ENCODE results near the gene PRKG1.

Gene PRKG1

GRCh38 chr10:51935341-51935740 is 861.1 kb downstream of the PRKG1 start:
- TF ChIP-seq REST (IDR thresholded peaks at IDR 0.05; ENCODE audit: insufficient read depth in 1 of 2, low read depth in 2 of 2, low read length in 2 of 2) = no peak
- no peak for TF ChIP-seq SIN3A (IDR thresholded peaks at IDR 0.05; ENCODE audit: borderline replicate concordance, insufficient read depth, low read length)
- TF ChIP-seq FOXP2 (optimal IDR thresholded peaks at IDR 0.05; ENCODE audit: borderline replicate concordance, extremely low read depth, extremely low read length, insufficient read depth) = no peak
- no peak for TF ChIP-seq TAF1 (IDR thresholded peaks at IDR 0.05; ENCODE audit: borderline replicate concordance, insufficient read depth, low read length)
- no peak for TF ChIP-seq POLR2AphosphoS5 (IDR thresholded peaks at IDR 0.05; ENCODE audit: low read depth, low read length)

GRCh38 chr10:51937308-51938140 is 863.2 kb downstream of the PRKG1 start:
- TF ChIP-seq TAF1 (IDR thresholded peaks at IDR 0.05; ENCODE audit: borderline replicate concordance, insufficient read depth, low read length) (no peak), SIN3A (IDR thresholded peaks at IDR 0.05; ENCODE audit: borderline replicate concordance, insufficient read depth, low read length) (no peak)

- TF ChIP-seq REST (IDR thresholded peaks at IDR 0.05; ENCODE audit: insufficient read depth in 1 of 2, low read depth in 2 of 2, low read length in 2 of 2) = no peak
- no peak for TF ChIP-seq TAF1 (IDR thresholded peaks at IDR 0.05; ENCODE audit: borderline replicate concordance, insufficient read depth, low read length)
- no peak for TF ChIP-seq POLR2AphosphoS5 (IDR thresholded peaks at IDR 0.05; ENCODE audit: low read depth, low read length)
- TF ChIP-seq FOXP2 (optimal IDR thresholded peaks at IDR 0.05; ENCODE audit: borderline replicate concordance, extremely low read depth, extremely low read length, insufficient read depth) = no peak
- TF ChIP-seq SIN3A (IDR thresholded peaks at IDR 0.05; ENCODE audit: borderline replicate concordance, insufficient read depth, low read length) = no peak
Observed at GRCh38 chr10:51950371-51950995, 876.2 kb downstream of the PRKG1 start.

- TF ChIP-seq TAF1 (IDR thresholded peaks at IDR 0.05; ENCODE audit: borderline replicate concordance, insufficient read depth, low read length) = no peak
- no peak for TF ChIP-seq FOXP2 (optimal IDR thresholded peaks at IDR 0.05; ENCODE audit: borderline replicate concordance, extremely low read depth, extremely low read length, insufficient read depth)
- TF ChIP-seq POLR2AphosphoS5 (IDR thresholded peaks at IDR 0.05; ENCODE audit: low read depth, low read length) = no peak
- no peak for TF ChIP-seq SIN3A (IDR thresholded peaks at IDR 0.05; ENCODE audit: borderline replicate concordance, insufficient read depth, low read length)
- no peak for TF ChIP-seq REST (IDR thresholded peaks at IDR 0.05; ENCODE audit: insufficient read depth in 1 of 2, low read depth in 2 of 2, low read length in 2 of 2)
Observed at GRCh38 chr10:51950996-51951555, 876.8 kb downstream of the PRKG1 start.

DNA sequence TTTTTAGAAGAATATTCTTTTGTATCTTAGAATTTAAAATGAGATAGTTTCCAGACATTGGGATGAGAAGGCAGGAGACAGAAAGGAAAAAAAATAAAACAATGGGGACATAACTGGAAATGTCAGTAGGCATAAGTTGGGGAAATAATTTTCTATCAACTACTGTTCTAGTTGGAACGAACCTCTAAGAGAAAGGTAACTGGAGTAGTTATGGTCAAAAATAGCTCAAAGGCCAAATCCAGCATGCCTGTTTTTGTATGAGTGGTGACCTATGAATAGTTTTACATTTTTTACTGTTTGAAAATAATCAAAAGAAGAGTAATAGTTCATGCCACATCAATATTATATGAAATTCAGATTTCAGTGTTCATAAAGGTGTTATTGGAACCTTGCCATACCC is 877.3 kb downstream of the PRKG1 start:
- TF ChIP-seq FOXP2 (optimal IDR thresholded peaks at IDR 0.05; ENCODE audit: borderline replicate concordance, extremely low read depth, extremely low read length, insufficient read depth) (no peak), REST (IDR thresholded peaks at IDR 0.05; ENCODE audit: insufficient read depth in 1 of 2, low read depth in 2 of 2, low read length in 2 of 2) (no peak), POLR2AphosphoS5 (IDR thresholded peaks at IDR 0.05; ENCODE audit: low read depth, low read length) (no peak), TAF1 (IDR thresholded peaks at IDR 0.05; ENCODE audit: borderline replicate concordance, insufficient read depth, low read length) (no peak), SIN3A (IDR thresholded peaks at IDR 0.05; ENCODE audit: borderline replicate concordance, insufficient read depth, low read length) (no peak)
